DOHH2 (cell line): ENCODE measurements around the gene PHYH.

ENCODE experiments used
- H3F3A ChIP-seq: fragments of 200-600 bp; sonication (generic), shearing (Covaris generic); 2 replicates; pipeline ENCODE4 v1.6.0; 2016; ENCODE audit warnings: antibody characterized with exemption, mild to moderate bottlenecking; ENCODE audit not compliant: control insufficient read depth, insufficient read depth
- H3K27ac ChIP-seq: fragments of 200-600 bp; sonication (generic); 2 replicates; pipeline ENCODE4 v1.5.1; 2014; ENCODE audit warnings: low read depth, mild to moderate bottlenecking, low read length, moderate library complexity
- H3K27me3 ChIP-seq: fragments of 200-600 bp; sonication (generic); 2 replicates; pipeline ENCODE4 v1.6.1; 2014; ENCODE audit warnings: mild to moderate bottlenecking, low read length, mixed read lengths; ENCODE audit not compliant: control insufficient read depth
- H3K36me3 ChIP-seq: fragments of 200-600 bp; sonication (generic); 2 replicates; pipeline ENCODE4 v1.6.1; 2014; ENCODE audit warnings: mild to moderate bottlenecking, low read length, moderate library complexity, mixed read lengths; ENCODE audit not compliant: control insufficient read depth
- H3K4me1 ChIP-seq: fragments of 200-600 bp; sonication (generic); 2 replicates; pipeline ENCODE4 v1.6.1; 2014; ENCODE audit warnings: mild to moderate bottlenecking, low read length, mixed read lengths; ENCODE audit not compliant: control insufficient read depth
- H3K4me2 ChIP-seq: fragments of 200-600 bp; sonication (generic); 2 replicates; pipeline ENCODE4 v1.6.0; 2014; ENCODE audit warnings: mild to moderate bottlenecking, low read length, moderate library complexity
- H3K4me3 ChIP-seq: fragments of 200-600 bp; sonication (generic); 2 replicates; pipeline ENCODE4 v1.5.1; 2014; ENCODE audit warnings: mild to moderate bottlenecking, low read length, mixed read lengths
- H3K79me2 ChIP-seq: fragments of 200-600 bp; sonication (generic); 2 replicates; pipeline ENCODE4 v1.6.1; 2014; ENCODE audit warnings: mild to moderate bottlenecking, low read length, mixed read lengths; ENCODE audit not compliant: control insufficient read depth
- H3K9me2 ChIP-seq: fragments of 200-600 bp; sonication (generic); replicated peaks from 2 replicates; pipeline ENCODE4 v1.6.1; 2014; ENCODE audit warnings: mild to moderate bottlenecking, low read length, mixed read lengths; ENCODE audit not compliant: control insufficient read depth
- H3K9me3 ChIP-seq: fragments of 200-600 bp; sonication (generic); 2 replicates; pipeline ENCODE4 v1.6.1; 2014; ENCODE audit warnings: antibody characterized with exemption, low read length, mixed read lengths; ENCODE audit not compliant: control insufficient read depth, insufficient read depth
- H4K20me1 ChIP-seq: fragments of 200-600 bp; sonication (generic); 2 replicates; pipeline ENCODE4 v1.6.0; 2014; ENCODE audit warnings: low read depth, mild to moderate bottlenecking, antibody characterized with exemption, low read length, moderate library complexity; ENCODE audit not compliant: control insufficient read depth, insufficient read depth
- EZH2phosphoT487 ChIP-seq: fragments of 200-600 bp; sonication (generic); IDR thresholded peaks from 2 replicates; pipeline ENCODE4 v1.6.1; 2017; ENCODE audit warnings: borderline replicate concordance, mild to moderate bottlenecking, antibody characterized with exemption, low read length, moderate library complexity, mixed read lengths
- TF ChIP-seq, protein P1 (sequence below): fragments of 200-600 bp; sonication (generic); IDR thresholded peaks from one replicate; pipeline ENCODE4 v1.5.1; 2014; ENCODE audit warnings: antibody characterized with exemption, mild to moderate bottlenecking, low read depth, low read length; ENCODE audit not compliant: poor library complexity, severe bottlenecking

The PHYH gene

DNA sequence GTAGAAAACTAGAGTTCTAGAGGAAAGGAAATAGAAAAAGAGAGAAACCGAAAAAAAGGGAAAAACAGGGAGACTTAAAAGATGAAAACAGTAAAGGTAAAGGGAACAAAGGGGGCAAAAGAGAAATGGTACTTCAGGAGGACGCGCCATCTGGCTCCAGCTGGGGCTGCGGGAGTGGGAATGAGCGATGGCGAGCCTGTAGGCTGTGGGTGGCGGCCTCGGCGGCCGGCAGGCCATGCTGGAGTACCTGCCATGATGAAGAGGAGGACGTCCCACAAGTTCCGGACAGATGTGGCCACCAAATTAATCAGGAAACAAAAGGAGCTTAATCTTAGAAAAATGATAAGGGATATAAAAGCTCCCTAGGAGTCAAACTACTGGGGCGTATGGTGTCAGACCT lies 21.7 kb upstream of the PHYH start:
- H3K4me1 ChIP-seq = no peaks in the 10 kb centered on the region
- TF ChIP-seq, protein P1, sequence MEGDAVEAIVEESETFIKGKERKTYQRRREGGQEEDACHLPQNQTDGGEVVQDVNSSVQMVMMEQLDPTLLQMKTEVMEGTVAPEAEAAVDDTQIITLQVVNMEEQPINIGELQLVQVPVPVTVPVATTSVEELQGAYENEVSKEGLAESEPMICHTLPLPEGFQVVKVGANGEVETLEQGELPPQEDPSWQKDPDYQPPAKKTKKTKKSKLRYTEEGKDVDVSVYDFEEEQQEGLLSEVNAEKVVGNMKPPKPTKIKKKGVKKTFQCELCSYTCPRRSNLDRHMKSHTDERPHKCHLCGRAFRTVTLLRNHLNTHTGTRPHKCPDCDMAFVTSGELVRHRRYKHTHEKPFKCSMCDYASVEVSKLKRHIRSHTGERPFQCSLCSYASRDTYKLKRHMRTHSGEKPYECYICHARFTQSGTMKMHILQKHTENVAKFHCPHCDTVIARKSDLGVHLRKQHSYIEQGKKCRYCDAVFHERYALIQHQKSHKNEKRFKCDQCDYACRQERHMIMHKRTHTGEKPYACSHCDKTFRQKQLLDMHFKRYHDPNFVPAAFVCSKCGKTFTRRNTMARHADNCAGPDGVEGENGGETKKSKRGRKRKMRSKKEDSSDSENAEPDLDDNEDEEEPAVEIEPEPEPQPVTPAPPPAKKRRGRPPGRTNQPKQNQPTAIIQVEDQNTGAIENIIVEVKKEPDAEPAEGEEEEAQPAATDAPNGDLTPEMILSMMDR = no peak
- TF ChIP-seq EZH2phosphoT487 = no peak
- no peaks in the 10 kb centered on the region for H3K9me2 ChIP-seq
- H3F3A ChIP-seq = peaks cover 3% of the 10 kb centered on the region; the same call in 1 of the 2 replicates
- H3K4me2 ChIP-seq = no peak overlapping the region
- no peaks in the 10 kb centered on the region for H3K27me3 ChIP-seq
- no peaks in the 10 kb centered on the region for H3K9me3 ChIP-seq
- peaks cover 57% of the 10 kb centered on the region for H3K36me3 ChIP-seq
- H3K79me2 ChIP-seq = no peaks in the 10 kb centered on the region
- H4K20me1 ChIP-seq = no peaks in the 10 kb centered on the region
- no peak overlapping the region for H3K4me3 ChIP-seq
- H3K27ac ChIP-seq = no peak overlapping the region

DNA sequence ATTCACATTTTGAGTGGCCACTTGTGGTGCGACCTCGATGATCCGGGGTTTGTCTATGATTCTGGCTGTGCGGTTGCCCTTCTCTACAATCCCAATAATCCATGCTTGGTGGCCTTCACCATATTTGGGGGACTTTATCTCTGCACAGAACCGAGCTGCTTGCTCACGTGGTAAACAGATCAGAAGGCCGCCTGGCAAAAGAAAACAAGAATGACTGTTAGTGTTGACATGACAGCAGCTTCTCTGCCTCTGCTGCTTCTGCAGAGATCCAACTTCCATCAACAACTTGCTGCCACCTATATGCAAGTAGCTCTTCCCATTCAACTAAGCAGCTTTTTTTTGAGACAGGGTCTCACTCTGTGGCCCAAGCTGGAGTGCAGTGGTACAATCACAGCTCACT lies 19.3 kb upstream of the PHYH start:
- no peaks in the 10 kb centered on the region for H3K4me1 ChIP-seq
- H3K36me3 ChIP-seq = peaks cover 35% of the 10 kb centered on the region
- no peaks in the 10 kb centered on the region for H3K9me2 ChIP-seq
- H4K20me1 ChIP-seq = no peaks in the 10 kb centered on the region
- H3F3A ChIP-seq = no peaks in the 10 kb centered on the region; the same call in 1 of the 2 replicates
- TF ChIP-seq, protein P1 = no peak
- TF ChIP-seq EZH2phosphoT487 = no peak
- H3K9me3 ChIP-seq = no peaks in the 10 kb centered on the region
- no peaks in the 10 kb centered on the region for H3K79me2 ChIP-seq
- H3K27ac ChIP-seq = no peak overlapping the region
- no peak overlapping the region for H3K4me2 ChIP-seq
- H3K27me3 ChIP-seq = no peaks in the 10 kb centered on the region
- H3K4me3 ChIP-seq = no peak overlapping the region

- no peaks in the 10 kb centered on the region for H3K9me3 ChIP-seq
- TF ChIP-seq, protein P1 = no peak
- no peak for TF ChIP-seq EZH2phosphoT487
- no peak overlapping the region for H3K4me2 ChIP-seq
- H3K79me2 ChIP-seq = no peaks in the 10 kb centered on the region
- H3K27ac ChIP-seq = no peak overlapping the region
- no peaks in the 10 kb centered on the region for H3K4me1 ChIP-seq
- peaks cover 25% of the 10 kb centered on the region for H3K36me3 ChIP-seq
- H3K9me2 ChIP-seq = no peaks in the 10 kb centered on the region
- H4K20me1 ChIP-seq = no peaks in the 10 kb centered on the region
- no peaks in the 10 kb centered on the region for H3K27me3 ChIP-seq
- H3F3A ChIP-seq = no peaks in the 10 kb centered on the region; the same call in 1 of the 2 replicates
- H3K4me3 ChIP-seq = no peak overlapping the region
Observed at GRCh38 chr10:13317474-13317873, 17.6 kb upstream of the PHYH start.
